Measurements from ENCODE around the gene XRCC4.

XRCC4 gene

GRCh38 chr5:83388608-83389007 is 311.3 kb downstream of the XRCC4 start:
- DNase-seq (ENCODE audit: low spot score): no peak

- DNase-seq (ENCODE audit: low spot score): no peak
Measured at GRCh38 chr5:83392766-83393503, 315.6 kb downstream of the XRCC4 start.

- DNase-seq (ENCODE audit: low spot score): no peak
Measured at GRCh38 chr5:83393504-83393866, 316.1 kb downstream of the XRCC4 start.

- no peak for DNase-seq (ENCODE audit: low spot score)
Measured at GRCh38 chr5:83394190-83394589, 316.8 kb downstream of the XRCC4 start.

GRCh38 chr5:83396662-83397061 is 319.3 kb downstream of the XRCC4 start:
- no peak for DNase-seq (ENCODE audit: low spot score)

- DNase-seq (ENCODE audit: low spot score): no peak
Measured at GRCh38 chr5:83397658-83398057, 320.3 kb downstream of the XRCC4 start.

GRCh38 chr5:83400241-83400640 is 322.9 kb downstream of the XRCC4 start:
- no peak for DNase-seq (ENCODE audit: low spot score)

- DNase-seq (ENCODE audit: low spot score): no peak
Measured at GRCh38 chr5:83400701-83401100, 323.4 kb downstream of the XRCC4 start.

- DNase-seq (ENCODE audit: low spot score): no peak
Measured at GRCh38 chr5:83401122-83401731, 323.9 kb downstream of the XRCC4 start.

GRCh38 chr5:83401775-83402174 is 324.4 kb downstream of the XRCC4 start:
- DNase-seq (ENCODE audit: low spot score): no peak
